Stomach (tissue), 9 donors: ENCODE results near the gene PRDX1. TPM values are rescaled to one million over a fixed set of nuclear protein-coding genes. Genes with fewer than 3 reads are reported as not detected.
"Not testable (repeated sequence)": the region's sequence is repeated elsewhere in the genome, so short reads cannot be mapped to it uniquely, and the experiment has no call there.

Experiments
- DNase-seq, 2 donors: peaks; one replicate each; pipeline versions ENCODE4 v3.0.0 to v3.0.0-alpha.2; 2013 to 2019
- H3K27ac ChIP-seq, 5 donors: fragments of 200-600 bp in 4 of 5; sonication (generic) in 4 of 5; one replicate each; pipeline ENCODE4 v1.5.1; 2013 to 2019; ENCODE audit warnings: mild to moderate bottlenecking in 1 of 5, moderate library complexity in 1 of 5
- H3K27me3 ChIP-seq, 3 donors: fragments of 200-600 bp; sonication (generic); one replicate each; pipeline ENCODE4 v1.5.1; 2017 to 2019; ENCODE audit warnings: mixed run types in 1 of 3
- H3K36me3 ChIP-seq, 4 donors: fragments of 200-600 bp; sonication (generic); 1 replicate in 3 of 4; 2 replicates in 1 of 4; pipeline ENCODE4 v1.5.1; 2016 to 2019
- H3K4me1 ChIP-seq, 4 donors: fragments of 200-600 bp; sonication (generic); one replicate each; pipeline ENCODE4 v1.5.1; 2016 to 2019
- H3K4me3 ChIP-seq, 4 donors: fragments of 200-600 bp; sonication (generic) in 3 of 4; one replicate each; pipeline ENCODE4 v1.5.1; 2016 to 2019; ENCODE audit warnings: mild to moderate bottlenecking in 1 of 4
- H3K9me3 ChIP-seq, 4 donors: fragments of 200-600 bp; sonication (generic); one replicate each; pipeline ENCODE4 v1.5.1; 2016 to 2019
- EP300 ChIP-seq: sonication (generic); formaldehyde crosslinking; IDR thresholded peaks from one replicate; pipeline ENCODE4 v1.6.1; 2017; ENCODE audit warnings: antibody characterized with exemption
- POLR2A ChIP-seq, 4 donors: fragments of 450-650 bp; IDR thresholded peaks; one replicate each; pipeline ENCODE4 v1.6.1; 2016; ENCODE audit warnings: antibody characterized with exemption in 4 of 4, control low read depth in 2 of 4, mild to moderate bottlenecking in 1 of 4, moderate library complexity in 1 of 4
- POLR2AphosphoS5 ChIP-seq, 3 donors: sonication (generic); formaldehyde crosslinking; IDR thresholded peaks; one replicate each; pipeline ENCODE4 v1.6.1; 2016; ENCODE audit warnings: antibody characterized with exemption in 3 of 3
- WGBS, 5 donors: extraction: QIAGEN DNeasy Blood & Tissue Kit in 3 of 5; methylation state at CpG; one replicate each; pipeline versions ENCODE4 v1.1.5 to v1.1.7; 2013 to 2018; 5-methylcytosine and 5-hydroxymethylcytosine counted together
- intact Hi-C: fragments of 100-400 bp; cut with DNase I; formaldehyde crosslinking; loops from one replicate; pipeline ENCODE4 v1.15.1; 2023; ENCODE audit warnings: low total_unique reads
- polyA plus RNA-seq, 3 donors: library from polyadenylated mRNA; stranded (reverse); fragments of 200-250 nt; gene quantifications; one replicate each; pipeline ENCODE4 v1.2.3, GENCODE V29; 2013
- total RNA-seq, 5 donors: library from RNA; depleted of rRNA; stranded (reverse); fragments of >200 nt; gene quantifications; one replicate each; pipeline versions ENCODE4 v1.1.0 to v1.2.3, GENCODE V29; 2014 to 2016
- TF ChIP-seq, protein P1 (sequence below), 7 experiments: fragments of 450-650 bp in 4 of 7; fragments of 200-600 bp in 3 of 7; sonication (generic) in 3 of 7; IDR thresholded peaks; one replicate each; pipeline ENCODE4 v1.5.1; 2016 to 2019; ENCODE audit warnings: antibody characterized with exemption in 7 of 7, control low read depth in 2 of 7, mild to moderate bottlenecking in 1 of 7
- donor health status: healthy with polysubstance abuse.
- donor health status: Bipolar disorder and iron deficiency.
- donor health status: healthy.

PRDX1 gene
- total and polyA plus RNA-seq, 8 donors: 77.6 to 892 (median 323) TPM

DNA sequence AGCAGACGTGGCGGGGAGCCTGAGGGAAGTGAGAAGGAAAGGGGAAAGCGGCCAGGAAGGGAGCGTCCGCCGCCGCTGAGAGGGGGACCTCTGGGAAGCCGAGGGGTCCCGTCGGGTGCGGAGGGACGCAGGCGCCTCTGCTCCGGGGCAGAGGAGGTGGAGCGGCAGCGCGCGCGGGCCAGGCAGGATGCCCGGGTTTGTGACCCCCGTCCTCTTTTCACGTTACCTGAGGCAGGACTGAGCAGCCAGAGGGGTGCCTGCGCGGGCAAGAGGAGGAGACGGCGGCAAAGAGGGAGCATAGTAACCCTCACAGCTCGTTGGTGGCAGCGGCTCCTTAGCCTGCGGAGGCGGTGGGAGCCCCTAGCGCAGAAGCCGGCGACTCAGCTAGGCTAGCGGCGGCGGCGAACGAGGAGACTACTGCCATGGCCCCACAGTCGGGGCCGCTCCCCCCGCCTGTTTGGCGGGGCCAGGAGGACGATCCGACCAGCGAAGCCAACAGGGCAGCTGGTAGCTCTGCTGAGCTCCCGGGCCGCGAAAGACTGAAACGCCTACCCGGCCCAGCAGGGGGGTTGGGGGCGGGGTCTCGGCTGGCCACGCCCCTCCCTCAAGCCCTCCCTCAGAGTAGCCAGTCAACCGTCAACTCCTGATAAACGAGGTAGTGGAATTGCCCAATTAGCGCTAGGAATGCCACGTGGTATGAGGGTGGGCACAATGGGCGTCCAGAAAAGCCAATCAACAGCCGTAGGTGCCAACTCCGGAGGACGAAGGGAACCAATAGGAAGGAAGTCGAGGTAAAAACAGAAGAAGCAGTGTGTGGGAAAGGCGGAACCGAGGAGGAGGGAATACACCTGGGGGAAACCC, 30.8 kb downstream of the PRDX1 start, which contains the start of gene TESK2:
Gene TESK2, minus strand, starts transcription at position 538 of the 861 bp plus-strand sequence. CDS start 33,378 bp downstream, outside the sequence.
- peak; percentile 98 to 100 for DNase-seq
- TF ChIP-seq POLR2AphosphoS5 (IDR thresholded peaks at IDR 0.05) (peak; percentile 73 to 90 (median 87)), EP300 (no peak), POLR2A (IDR thresholded peaks at IDR 0.05) (peak in 2 of 4 donors; percentile 60 to 65)
- TF ChIP-seq, protein P1, sequence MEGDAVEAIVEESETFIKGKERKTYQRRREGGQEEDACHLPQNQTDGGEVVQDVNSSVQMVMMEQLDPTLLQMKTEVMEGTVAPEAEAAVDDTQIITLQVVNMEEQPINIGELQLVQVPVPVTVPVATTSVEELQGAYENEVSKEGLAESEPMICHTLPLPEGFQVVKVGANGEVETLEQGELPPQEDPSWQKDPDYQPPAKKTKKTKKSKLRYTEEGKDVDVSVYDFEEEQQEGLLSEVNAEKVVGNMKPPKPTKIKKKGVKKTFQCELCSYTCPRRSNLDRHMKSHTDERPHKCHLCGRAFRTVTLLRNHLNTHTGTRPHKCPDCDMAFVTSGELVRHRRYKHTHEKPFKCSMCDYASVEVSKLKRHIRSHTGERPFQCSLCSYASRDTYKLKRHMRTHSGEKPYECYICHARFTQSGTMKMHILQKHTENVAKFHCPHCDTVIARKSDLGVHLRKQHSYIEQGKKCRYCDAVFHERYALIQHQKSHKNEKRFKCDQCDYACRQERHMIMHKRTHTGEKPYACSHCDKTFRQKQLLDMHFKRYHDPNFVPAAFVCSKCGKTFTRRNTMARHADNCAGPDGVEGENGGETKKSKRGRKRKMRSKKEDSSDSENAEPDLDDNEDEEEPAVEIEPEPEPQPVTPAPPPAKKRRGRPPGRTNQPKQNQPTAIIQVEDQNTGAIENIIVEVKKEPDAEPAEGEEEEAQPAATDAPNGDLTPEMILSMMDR (IDR thresholded peaks at IDR 0.05): peak in 3 of 7 experiments; percentile 3 to 51 (median 27)
- Histone ChIP-seq H3K36me3 (peaks cover 0 to 6% (median 0%) of the 10 kb centered on the region in 4 donors), H3K27ac (peak within 1 kb of the TSS; percentile 81 to 88 (median 83)), H3K9me3 (no peaks in the 10 kb centered on the region), H3K27me3 (no peaks in the 10 kb centered on the region), H3K4me3 (peak within 1 kb of the TSS; percentile 76 to 95 (median 88)), H3K4me1 (peaks cover 0 to 28% (median 13%) of the 10 kb centered on the region in 4 donors)
- intact Hi-C loops: loop anchor here (5.0 to 10.0 kb wide), 2 partner anchors 134 to 476 kb away; partner anchors contain the start of genes HECTD3 and UROD
- WGBS, 5 donors: 0 to 2% (median 0%) methylated on average over 26 to 64 of the region's 64 CpGs

DNA sequence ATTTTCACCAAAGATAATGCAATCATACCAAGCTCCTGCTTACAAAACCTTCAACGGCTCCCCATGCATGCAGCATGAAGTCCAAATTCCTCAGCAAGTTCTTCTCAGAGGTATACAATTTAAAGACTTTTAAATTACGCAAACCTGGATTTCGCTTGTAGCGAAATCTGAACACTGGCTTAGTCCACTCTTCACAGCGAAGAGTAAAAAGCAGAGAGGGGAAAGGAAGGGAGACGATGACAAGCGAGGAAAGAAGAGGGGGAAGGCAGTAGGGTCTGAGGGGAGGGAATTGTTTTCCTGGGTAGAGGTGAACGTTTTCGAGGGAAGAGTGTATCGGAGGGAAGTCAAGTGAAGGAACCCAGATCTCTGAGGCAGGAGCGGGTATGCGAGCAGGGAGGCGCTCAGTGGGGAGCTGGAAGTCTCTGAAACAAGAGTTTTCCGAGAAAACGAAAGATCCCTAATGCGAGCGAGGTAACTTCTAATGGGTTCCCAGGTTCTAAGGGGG, 31.5 kb downstream of the PRDX1 start:
- peak overlapping the region; percentile 76 to 95 (median 88) for H3K4me3 ChIP-seq
- H3K27ac ChIP-seq: peak overlapping the region; percentile 81 to 88 (median 83)
- peaks cover 0 to 28% (median 13%) of the 10 kb centered on the region in 4 donors for H3K4me1 ChIP-seq
- no peak for TF ChIP-seq POLR2AphosphoS5 (IDR thresholded peaks at IDR 0.05)
- TF ChIP-seq, protein P1 (IDR thresholded peaks at IDR 0.05): no peak
- TF ChIP-seq POLR2A (IDR thresholded peaks at IDR 0.05): no peak
- no peak for TF ChIP-seq EP300
- no peaks in the 10 kb centered on the region for H3K27me3 ChIP-seq
- peaks cover 0 to 5% (median 0%) of the 10 kb centered on the region in 4 donors for H3K36me3 ChIP-seq
- DNase-seq: no peak
- H3K9me3 ChIP-seq: no peaks in the 10 kb centered on the region
- WGBS, 5 donors: 2 to 3% (median 2%) methylated on average over 17 of the region's 17 CpGs
- intact Hi-C loops: loop anchor here (5.0 to 10.0 kb wide), 2 partner anchors 133 to 475 kb away; partner anchors contain the start of genes HECTD3 and UROD

DNA sequence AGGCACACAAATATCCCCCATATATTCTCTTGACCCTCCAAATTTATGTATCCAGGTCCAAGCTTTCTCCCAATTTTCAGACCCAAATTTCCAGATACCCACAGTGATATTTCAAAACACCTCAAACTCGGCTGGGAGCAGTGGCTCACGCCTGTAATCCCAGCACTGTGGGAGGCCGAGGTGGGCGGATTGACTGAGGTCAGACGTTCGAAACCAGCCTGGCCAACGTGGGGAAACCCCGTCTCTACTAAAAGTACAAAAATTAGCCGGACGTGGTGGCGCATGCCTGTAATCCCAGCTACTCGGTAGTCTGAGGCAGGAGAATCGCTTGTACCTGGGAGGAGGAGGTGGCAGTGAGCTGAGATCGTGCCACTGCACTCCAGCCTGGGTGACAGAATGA, 32.3 kb downstream of the PRDX1 start:
- DNase-seq, H3K36me3 ChIP-seq, intact Hi-C loops, H3K9me3 ChIP-seq, H3K27me3 ChIP-seq, H3K27ac ChIP-seq: not testable (repeated sequence)
- WGBS, 5 donors: 58 to 76% (median 62%) methylated on average over 14 of the region's 14 CpGs
- Histone ChIP-seq H3K4me3 (peak overlapping the region; percentile 76 to 95 (median 88)), H3K4me1 (peaks cover 0 to 28% (median 13%) of the 10 kb centered on the region in 4 donors)

DNA sequence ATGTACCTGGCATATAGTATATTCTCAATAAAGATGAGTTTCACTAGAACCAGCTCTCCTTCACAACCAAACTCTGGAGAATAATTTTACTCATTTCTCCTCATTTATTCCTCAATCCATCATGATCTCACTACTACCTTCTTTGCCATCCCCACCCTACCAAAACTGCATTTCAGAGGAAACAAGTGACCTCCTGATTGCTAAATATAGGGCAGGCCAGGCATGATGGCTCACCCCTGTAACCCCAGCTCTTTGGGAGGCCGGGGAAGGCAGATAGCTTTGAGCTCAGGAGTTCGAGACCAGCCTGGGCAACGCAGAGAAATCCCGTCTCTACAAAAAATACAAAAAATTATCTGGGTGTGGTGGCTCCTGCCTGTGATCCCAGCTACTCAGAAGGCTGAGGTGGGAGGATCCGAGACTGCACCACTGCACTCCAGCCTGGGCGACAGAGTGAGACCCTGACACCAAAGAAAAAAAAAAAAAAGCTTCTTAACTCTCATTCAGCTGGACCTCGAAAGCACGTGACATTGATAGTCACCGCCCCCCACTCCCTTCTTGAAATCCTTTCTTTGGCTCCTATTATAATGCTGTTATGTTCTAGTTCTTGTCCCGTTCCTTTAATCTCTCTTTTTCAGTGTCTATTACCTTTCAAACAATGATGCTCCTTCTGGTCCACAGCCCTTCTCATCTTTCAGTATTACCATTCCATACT, 32.9 kb downstream of the PRDX1 start:
- no peaks in the 10 kb centered on the region for H3K9me3 ChIP-seq
- no peak for TF ChIP-seq EP300
- TF ChIP-seq POLR2A (IDR thresholded peaks at IDR 0.05): no peak
- TF ChIP-seq POLR2AphosphoS5 (IDR thresholded peaks at IDR 0.05): no peak
- TF ChIP-seq, protein P1 (IDR thresholded peaks at IDR 0.05): no peak
- WGBS, 5 donors: 74 to 80% (median 77%) methylated on average over 10 of the region's 10 CpGs
- H3K27me3 ChIP-seq: no peaks in the 10 kb centered on the region
- no peak for DNase-seq
- intact Hi-C loops: no loop called here
- H3K4me1 ChIP-seq: peaks cover 0 to 28% (median 13%) of the 10 kb centered on the region in 4 donors
- H3K27ac ChIP-seq: no peak overlapping the region
- H3K4me3 ChIP-seq: peak overlapping the region in 1 of 4 donors; percentile 76
- no peaks in the 10 kb centered on the region for H3K36me3 ChIP-seq
